Stimulated activated memory B cell treated with anti-CD40 and anti-IgM and Interleukin-4, amounts not matched to agents 10 μg/mL and 1 μg/mL and 100 μg/mL, for 72 hours (primary cell): ENCODE data around the gene VOPP1.
A peak's percentile ranks its signal among the peaks of the same experiment; 100 is the strongest.

Experiments
- ATAC-seq: fragments of 150-1000 bp; cut with Tn5 transposase; 2 replicates; pipeline ENCODE4 v1.10.0; 2021
- H3K27ac Mint-ChIP-seq: one replicate; pipeline ENCODE4 v1.8.0; 2022; ENCODE audit warnings: mild to moderate bottlenecking, mixed read lengths
- H3K27me3 Mint-ChIP-seq: one replicate; pipeline ENCODE4 v1.8.0; 2022; ENCODE audit warnings: mixed read lengths
- H3K36me3 Mint-ChIP-seq: one replicate; pipeline ENCODE4 v1.8.0; 2022; ENCODE audit warnings: mixed read lengths
- H3K4me1 Mint-ChIP-seq: one replicate; pipeline ENCODE4 v1.8.0; 2022; ENCODE audit warnings: mixed read lengths
- H3K4me3 Mint-ChIP-seq: one replicate; pipeline ENCODE4 v1.8.0; 2022; ENCODE audit warnings: mild to moderate bottlenecking, moderate library complexity, mixed read lengths
- H3K9me3 Mint-ChIP-seq: one replicate; pipeline ENCODE4 v1.8.0; 2022; ENCODE audit warnings: mixed read lengths

VOPP1 gene

DNA sequence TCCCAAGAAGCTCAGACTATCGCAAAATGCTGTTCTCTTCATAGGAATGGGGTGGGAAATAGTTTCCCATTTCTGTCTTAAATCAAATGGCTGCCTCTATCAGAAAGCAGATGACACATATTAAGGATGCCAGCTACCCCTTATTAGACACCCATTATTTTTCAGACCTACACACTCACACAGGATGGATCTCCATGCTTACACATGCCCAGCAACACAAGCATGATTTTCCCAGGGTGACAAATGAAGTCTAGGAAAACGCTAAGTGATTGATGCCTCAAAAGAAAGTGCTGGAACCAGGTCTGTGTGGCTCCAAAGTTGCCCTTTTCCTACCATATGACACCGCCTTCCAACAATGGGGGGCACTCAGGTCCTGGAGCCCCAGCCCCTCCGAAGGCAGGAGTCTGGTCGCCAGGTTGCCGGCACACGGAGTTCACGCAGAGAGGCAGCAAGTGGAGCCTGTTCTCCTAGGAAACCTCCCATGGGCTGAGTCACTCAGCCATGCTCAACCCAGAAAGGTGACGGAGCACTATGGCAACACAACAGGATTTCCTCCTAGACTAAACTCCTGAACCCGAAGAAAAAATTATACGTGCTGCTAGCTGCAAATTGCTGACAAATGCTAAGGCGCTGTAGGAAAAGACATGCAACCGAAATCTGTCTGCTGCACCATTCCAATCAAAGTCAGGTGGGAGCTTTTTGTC is 19.8 kb downstream of the VOPP1 start:
- peak overlapping the region; percentile 79 for H3K27ac Mint-ChIP-seq
- H3K36me3 Mint-ChIP-seq = peaks cover 41% of the 10 kb centered on the region
- H3K27me3 Mint-ChIP-seq = no peaks in the 10 kb centered on the region
- peak overlapping the region; percentile 27 for H3K4me3 Mint-ChIP-seq
- H3K4me1 Mint-ChIP-seq = peaks cover 97% of the 10 kb centered on the region
- H3K9me3 Mint-ChIP-seq = no peaks in the 10 kb centered on the region
- no peak for ATAC-seq

DNA sequence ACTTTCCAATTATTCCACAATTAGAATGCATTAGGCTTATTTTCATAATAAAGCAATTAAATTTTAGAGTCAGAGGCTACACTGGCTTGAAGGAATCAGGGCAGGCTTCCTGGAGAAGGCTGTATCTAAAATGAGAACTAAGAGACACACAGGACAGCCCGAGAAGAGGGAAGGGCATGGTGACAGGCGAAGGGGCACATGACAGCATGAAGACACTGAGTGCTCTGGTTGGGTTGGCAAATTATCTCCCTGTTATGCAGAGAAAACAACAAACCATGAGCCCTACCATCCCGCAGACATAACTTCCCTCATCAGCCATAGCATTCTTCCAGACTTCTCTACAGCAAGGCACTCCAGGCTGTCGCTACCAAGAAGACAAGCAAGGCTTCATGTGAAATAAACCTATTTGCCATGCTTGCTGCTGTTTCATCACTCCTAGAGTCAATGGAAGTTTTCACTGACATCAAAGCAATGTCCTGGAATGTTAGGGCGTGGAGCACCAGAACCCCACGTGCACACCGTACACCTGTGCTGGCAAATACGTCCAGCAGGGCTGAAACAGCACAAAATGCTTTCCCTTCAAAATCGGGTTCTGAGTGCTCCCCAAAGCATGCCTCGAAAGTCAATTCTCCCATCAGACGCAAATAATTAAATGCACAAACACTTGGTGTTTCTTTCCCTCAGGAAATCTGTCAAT is 21.3 kb downstream of the VOPP1 start:
- Mint-ChIP-seq H3K4me1 (peaks cover 97% of the 10 kb centered on the region), H3K4me3 (peak overlapping the region; percentile 41), H3K9me3 (no peaks in the 10 kb centered on the region), H3K27me3 (no peaks in the 10 kb centered on the region), H3K36me3 (peaks cover 35% of the 10 kb centered on the region), H3K27ac (peak overlapping the region; percentile 79)
- ATAC-seq = no peak

DNA sequence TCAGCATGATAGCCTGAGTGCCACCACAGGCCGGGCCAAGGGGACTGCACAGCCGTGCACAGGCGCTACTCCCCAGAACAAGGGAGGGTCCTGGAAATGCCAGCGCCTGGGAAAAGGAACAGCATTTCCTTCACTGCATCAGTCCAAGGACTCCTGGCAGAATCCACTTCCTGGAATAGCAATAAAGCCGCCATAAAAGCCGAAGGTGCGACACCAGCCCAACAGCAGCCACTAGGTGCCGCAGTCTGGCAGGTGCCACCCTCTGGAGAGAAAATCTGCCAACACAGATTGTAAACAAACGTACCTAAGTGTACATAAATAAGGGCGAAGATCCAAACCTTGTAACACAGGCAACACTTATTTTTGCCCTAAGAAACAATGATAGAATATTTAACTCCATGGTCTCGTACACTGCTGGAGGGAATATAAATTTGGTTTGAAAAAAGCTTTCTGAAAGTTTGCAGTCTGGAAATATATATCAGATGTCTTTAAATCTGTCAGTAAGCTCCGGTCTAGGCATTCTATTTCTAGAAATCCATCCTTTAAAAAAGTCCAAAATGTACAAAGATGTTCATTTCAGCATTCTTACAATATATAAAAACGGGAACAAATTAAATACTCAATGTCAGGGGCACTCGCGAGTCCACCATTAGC is 22.2 kb downstream of the VOPP1 start:
- Mint-ChIP-seq H3K36me3 (peaks cover 29% of the 10 kb centered on the region), H3K4me1 (peaks cover 97% of the 10 kb centered on the region), H3K4me3 (peak overlapping the region; percentile 63), H3K27ac (peak overlapping the region; percentile 79), H3K27me3 (no peaks in the 10 kb centered on the region), H3K9me3 (no peaks in the 10 kb centered on the region)
- ATAC-seq = no peak

DNA sequence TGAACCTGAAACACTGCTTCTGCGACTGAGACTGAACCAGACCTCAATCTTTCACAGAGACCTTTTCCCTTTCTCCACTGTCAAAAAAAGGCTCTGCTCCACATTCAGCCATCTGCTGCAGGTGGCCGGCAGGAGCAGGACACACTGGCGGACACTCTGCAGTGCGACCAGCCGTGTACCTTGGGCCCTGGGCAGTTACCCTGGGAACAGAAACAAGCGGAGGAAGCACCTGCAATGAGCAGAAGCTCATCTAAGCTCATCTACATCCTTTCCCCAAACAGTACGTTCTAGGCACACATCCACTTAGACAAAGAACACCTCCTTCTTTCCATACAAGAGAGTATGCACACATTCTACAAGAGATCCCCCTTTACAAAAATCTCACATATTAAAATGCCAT is 22.8 kb downstream of the VOPP1 start:
- no peaks in the 10 kb centered on the region for H3K27me3 Mint-ChIP-seq
- peaks cover 97% of the 10 kb centered on the region for H3K4me1 Mint-ChIP-seq
- H3K36me3 Mint-ChIP-seq = peaks cover 29% of the 10 kb centered on the region
- peak; percentile 63 for ATAC-seq
- H3K9me3 Mint-ChIP-seq = no peaks in the 10 kb centered on the region
- peak overlapping the region; percentile 63 for H3K4me3 Mint-ChIP-seq
- peak overlapping the region; percentile 79 for H3K27ac Mint-ChIP-seq

DNA sequence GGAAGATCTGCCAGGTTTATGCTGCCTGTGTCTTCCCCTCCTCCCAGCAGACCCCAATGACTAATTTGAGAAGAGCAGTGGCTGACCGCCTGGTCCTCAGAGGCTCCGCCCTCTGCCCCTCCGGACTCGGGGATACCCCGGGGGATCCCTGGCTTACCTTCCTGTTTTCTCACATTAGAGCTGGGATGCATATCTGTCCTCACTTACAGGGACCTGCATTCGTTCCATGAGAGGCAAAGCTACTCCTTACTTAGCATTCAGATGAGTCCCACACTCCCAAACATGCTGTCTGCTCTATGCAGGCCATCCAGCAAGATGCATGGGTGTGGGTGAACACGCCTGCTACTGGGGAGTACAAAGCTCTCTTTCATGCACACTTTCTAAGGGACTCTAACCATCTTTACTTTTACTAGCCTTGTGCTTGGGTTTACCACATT is 24.0 kb downstream of the VOPP1 start:
- Mint-ChIP-seq H3K27ac (peak overlapping the region; percentile 79), H3K27me3 (no peaks in the 10 kb centered on the region), H3K4me1 (peaks cover 97% of the 10 kb centered on the region), H3K4me3 (peak overlapping the region; percentile 63), H3K9me3 (no peaks in the 10 kb centered on the region), H3K36me3 (peaks cover 29% of the 10 kb centered on the region)
- peak; percentile 76 for ATAC-seq

DNA sequence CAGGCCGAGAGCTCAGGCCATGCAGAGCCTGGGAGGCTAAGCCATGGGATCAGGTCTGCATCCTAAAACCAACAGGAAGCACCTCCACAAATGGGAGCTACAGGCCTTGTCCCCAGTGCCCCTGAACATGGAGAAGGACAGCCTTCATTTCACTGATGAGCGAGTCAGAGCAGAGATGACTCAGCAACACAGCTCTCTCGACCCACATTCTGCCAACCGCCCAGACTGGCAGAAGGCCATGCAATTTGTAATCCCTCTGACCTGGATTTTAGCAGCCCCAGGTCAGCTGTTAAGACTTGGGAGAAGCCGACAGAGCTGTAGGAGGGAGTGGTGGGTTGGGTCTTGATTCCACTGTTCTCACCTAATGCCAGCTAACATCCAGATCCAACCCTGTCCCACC is 25.5 kb downstream of the VOPP1 start:
- Mint-ChIP-seq H3K27me3 (no peaks in the 10 kb centered on the region), H3K9me3 (no peaks in the 10 kb centered on the region), H3K4me3 (peak overlapping the region; percentile 29), H3K36me3 (peaks cover 40% of the 10 kb centered on the region), H3K4me1 (peaks cover 94% of the 10 kb centered on the region), H3K27ac (peak overlapping the region; percentile 79)
- ATAC-seq = peak; percentile 60

DNA sequence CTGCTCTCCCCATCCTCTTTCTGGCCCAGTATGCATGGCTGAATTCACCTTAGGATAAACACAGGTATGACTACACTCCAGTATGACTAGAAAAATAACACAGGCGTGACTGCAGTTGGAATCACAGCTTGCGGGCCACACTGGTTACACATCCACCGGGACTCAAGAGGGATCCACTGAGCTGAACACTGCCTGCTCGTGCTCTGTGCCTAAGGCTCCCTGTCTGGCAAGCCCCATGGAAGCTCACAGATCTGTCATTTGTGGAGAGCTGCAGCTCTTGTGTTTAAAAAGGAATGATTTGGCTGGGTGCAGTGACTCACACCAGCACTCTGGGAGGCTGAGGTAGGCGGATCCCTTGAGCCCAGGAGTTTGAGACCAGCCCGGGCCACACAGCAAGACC is 26.8 kb downstream of the VOPP1 start:
- H3K4me3 Mint-ChIP-seq = peak overlapping the region; percentile 59
- peaks cover 91% of the 10 kb centered on the region for H3K4me1 Mint-ChIP-seq
- no peaks in the 10 kb centered on the region for H3K27me3 Mint-ChIP-seq
- no peaks in the 10 kb centered on the region for H3K9me3 Mint-ChIP-seq
- H3K27ac Mint-ChIP-seq = peak overlapping the region; percentile 79
- no peak for ATAC-seq
- peaks cover 43% of the 10 kb centered on the region for H3K36me3 Mint-ChIP-seq

DNA sequence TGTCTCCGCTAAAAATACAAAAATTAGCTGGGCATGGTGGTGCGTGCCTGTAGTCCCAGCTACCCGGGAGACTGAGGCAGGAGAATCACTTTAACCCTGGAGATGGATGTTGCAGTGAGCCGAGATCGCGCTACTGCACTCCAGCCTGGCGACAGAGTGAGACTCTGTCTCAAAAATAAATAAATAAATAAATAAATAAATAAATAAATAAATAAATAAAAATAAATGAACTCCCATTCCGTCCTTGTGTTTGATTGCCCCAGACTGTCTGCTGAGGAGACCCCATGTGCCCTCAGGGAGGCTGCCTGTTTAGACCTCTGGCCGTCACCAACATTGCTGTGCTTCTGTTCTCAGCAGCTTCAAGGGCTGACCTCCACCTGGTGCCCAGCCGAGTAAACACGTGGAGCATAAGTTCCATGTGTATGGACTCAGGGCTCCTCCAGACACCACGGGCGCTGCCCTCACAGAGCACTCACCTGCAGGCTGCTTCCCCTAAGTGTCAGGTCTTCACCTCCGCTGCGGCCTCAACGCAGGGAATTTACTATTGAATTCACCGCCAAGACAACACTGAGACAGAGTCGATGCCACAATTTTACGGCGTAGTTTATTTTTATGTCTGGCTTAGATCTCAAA is 32.0 kb downstream of the VOPP1 start:
- Mint-ChIP-seq H3K9me3 (no peaks in the 10 kb centered on the region), H3K36me3 (peaks cover 69% of the 10 kb centered on the region), H3K4me1 (peaks cover 88% of the 10 kb centered on the region), H3K27ac (peak overlapping the region; percentile 95), H3K27me3 (no peaks in the 10 kb centered on the region), H3K4me3 (peak overlapping the region; percentile 57)
- ATAC-seq = no peak

DNA sequence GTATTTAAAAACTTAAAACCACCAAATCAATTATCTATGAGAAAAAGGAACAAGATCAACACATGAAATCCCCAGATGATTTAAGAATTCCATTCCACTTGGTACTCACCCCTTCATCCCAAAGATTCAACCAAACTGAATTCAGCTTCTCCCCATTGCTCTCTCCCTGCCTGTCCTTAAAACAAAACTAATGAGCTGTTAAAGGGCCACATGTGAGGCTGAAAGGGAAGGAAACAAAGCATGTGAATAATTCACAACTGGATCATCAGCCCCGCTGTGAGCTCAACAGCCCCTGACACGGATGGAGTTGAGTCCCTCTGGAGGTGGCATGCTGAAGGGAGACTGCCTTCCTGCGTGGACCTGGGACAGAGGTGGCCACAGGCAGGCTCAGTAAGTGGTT is 32.9 kb downstream of the VOPP1 start:
- H3K36me3 Mint-ChIP-seq = peaks cover 61% of the 10 kb centered on the region
- H3K9me3 Mint-ChIP-seq = no peaks in the 10 kb centered on the region
- no peak for ATAC-seq
- peaks cover 88% of the 10 kb centered on the region for H3K4me1 Mint-ChIP-seq
- H3K4me3 Mint-ChIP-seq = peak overlapping the region; percentile 67
- H3K27ac Mint-ChIP-seq = peak overlapping the region; percentile 95
- no peaks in the 10 kb centered on the region for H3K27me3 Mint-ChIP-seq

DNA sequence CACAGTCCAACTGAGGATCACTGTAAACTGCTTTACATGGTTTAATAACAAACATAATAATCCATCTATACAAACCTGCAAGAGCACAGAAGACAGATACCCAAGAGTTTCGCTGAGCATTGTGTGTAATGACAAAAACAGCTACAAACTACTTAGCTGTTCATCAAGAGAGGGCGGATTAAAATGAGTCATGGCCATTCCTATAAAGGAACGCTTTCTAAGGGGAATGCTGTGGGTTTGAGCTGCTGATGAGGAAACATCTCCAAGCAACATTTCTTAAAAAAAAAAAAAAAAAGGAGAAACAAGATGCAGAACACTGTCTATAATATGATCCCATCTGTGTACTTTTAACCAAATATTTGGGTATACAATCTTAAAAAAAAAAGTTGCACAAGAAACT is 33.8 kb downstream of the VOPP1 start:
- ATAC-seq = no peak
- Mint-ChIP-seq H3K36me3 (peaks cover 53% of the 10 kb centered on the region), H3K4me1 (peaks cover 88% of the 10 kb centered on the region), H3K9me3 (no peaks in the 10 kb centered on the region), H3K27me3 (no peaks in the 10 kb centered on the region), H3K4me3 (peak overlapping the region; percentile 94), H3K27ac (peak overlapping the region; percentile 95)

DNA sequence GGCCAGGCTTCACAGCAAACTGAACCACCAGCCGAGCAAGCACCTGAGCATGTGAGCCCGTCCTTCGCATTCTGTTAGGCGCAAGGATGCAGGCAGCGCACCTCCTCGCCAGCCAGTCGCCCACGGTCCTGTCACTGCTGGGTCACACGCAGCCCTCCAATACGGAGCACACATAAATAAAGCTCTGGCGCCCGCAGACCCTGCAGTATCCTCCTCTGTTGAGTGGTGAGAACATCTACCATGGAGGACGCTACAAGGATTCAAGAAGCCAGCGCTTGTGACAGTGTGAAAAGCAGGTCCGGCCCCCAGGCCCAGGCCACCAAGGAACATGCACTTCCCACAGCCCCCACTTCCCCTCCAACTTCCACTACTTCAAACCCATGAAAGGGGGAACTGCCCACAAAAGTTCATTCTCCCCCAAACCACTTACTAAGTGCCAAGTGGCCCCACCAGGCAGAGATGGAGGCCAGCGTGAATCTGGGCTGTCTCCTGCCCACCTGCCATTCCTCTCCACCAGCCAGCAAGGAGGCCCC is 34.8 kb downstream of the VOPP1 start:
- Mint-ChIP-seq H3K36me3 (peaks cover 51% of the 10 kb centered on the region), H3K4me3 (peak overlapping the region; percentile 94), H3K9me3 (no peaks in the 10 kb centered on the region), H3K27me3 (no peaks in the 10 kb centered on the region), H3K4me1 (peaks cover 93% of the 10 kb centered on the region), H3K27ac (peak overlapping the region; percentile 95)
- ATAC-seq = no peak

DNA sequence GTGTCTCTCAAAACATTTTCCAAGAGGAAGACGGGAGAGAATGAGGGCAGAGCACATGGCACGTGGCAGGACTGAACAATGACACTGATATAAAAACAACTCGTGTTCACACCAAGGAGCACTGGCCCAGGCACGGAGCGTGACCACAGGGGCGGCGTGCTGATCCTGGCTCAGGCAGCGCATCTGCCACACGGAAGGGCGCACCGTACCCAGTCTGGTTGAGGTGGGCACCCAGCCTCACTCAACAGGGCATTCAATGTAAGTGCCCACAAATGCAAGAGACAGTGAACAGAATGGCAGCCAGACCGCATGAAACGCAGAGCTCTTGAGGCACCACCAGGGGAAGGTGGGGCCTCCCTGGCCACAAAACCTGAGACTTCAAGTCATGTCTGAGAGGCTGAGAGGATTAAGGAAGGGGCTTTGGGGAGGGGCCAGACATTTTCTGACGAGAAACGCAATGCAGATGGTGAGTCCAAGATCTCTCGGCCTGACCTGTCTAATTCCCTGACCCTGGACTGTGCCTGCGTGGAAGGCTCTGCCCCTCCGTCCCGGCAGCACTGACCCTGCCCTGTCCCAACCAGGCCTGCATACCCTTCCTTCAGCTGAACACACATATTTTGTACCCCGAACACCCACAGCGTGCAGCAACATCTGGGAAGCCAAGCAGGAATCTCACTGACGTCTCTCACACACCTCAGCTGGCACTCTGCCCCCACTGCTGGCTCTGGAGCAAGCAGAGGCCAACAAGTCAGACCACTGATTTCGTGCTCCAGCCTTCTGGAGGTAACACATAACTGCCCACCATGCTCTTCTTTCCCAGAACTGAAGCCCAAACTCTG is 35.5 kb downstream of the VOPP1 start:
- Mint-ChIP-seq H3K4me3 (peak overlapping the region; percentile 94), H3K4me1 (peaks cover 94% of the 10 kb centered on the region), H3K36me3 (peaks cover 47% of the 10 kb centered on the region), H3K27ac (peak overlapping the region; percentile 95), H3K9me3 (no peaks in the 10 kb centered on the region), H3K27me3 (no peaks in the 10 kb centered on the region)
- ATAC-seq = no peak

DNA sequence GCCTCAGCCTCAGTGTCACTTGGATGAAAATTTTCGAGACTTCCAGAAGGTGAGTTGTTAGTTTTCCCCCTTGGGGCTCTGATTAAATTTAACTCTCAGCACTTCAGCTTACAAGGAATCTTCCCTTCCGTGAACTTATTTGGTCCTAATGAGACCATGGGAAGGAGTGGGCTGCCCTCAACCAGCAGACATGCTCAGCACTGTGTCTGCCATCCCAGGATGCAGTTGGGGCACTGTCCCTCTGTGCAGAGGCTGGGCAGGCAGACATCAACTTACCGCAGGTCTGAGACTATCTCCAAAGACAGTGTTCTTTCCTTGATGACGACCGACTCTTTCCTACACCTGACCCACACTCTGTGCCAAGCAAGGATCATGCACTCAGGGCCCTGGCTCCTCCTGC is 36.7 kb downstream of the VOPP1 start:
- H3K4me3 Mint-ChIP-seq = peak overlapping the region; percentile 94
- peak overlapping the region; percentile 95 for H3K27ac Mint-ChIP-seq
- no peaks in the 10 kb centered on the region for H3K27me3 Mint-ChIP-seq
- H3K4me1 Mint-ChIP-seq = peaks cover 95% of the 10 kb centered on the region
- no peaks in the 10 kb centered on the region for H3K9me3 Mint-ChIP-seq
- ATAC-seq = no peak
- peaks cover 52% of the 10 kb centered on the region for H3K36me3 Mint-ChIP-seq

DNA sequence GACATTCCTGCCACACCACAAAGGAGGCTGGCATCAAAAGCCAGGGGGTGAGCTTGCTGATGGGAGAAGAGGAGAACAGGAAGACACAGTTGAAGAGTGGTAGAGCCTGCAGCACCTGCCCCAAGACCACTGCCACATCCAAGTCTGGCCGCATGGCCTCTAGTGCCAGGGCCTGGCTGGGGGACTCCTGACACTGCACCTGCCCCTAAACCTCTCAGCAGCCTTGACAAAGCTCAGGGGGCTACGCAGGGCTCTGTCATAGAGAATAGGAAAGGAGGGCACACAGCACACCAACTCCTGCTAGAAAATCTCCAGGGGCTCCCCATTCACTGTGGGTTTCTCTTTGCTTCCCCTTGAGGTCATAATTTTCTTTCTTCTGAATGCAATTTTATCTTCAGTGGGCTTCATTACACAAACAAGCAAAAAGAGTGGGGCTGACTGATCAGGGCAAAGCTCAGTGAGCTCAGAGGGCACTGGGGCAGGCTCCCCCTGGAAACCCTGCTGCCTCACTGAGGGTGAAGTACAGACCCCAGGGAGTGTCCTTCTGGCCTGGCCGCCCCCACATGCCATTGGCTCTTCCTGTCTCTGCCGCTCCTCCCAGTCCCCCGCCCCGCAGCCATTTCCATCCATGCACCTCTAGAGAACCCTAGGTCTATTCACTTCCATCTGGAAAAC is 37.2 kb downstream of the VOPP1 start:
- peak overlapping the region; percentile 94 for H3K4me3 Mint-ChIP-seq
- H3K36me3 Mint-ChIP-seq = peaks cover 52% of the 10 kb centered on the region
- peak overlapping the region; percentile 95 for H3K27ac Mint-ChIP-seq
- H3K9me3 Mint-ChIP-seq = no peaks in the 10 kb centered on the region
- no peaks in the 10 kb centered on the region for H3K27me3 Mint-ChIP-seq
- ATAC-seq = peak; percentile 42
- peaks cover 95% of the 10 kb centered on the region for H3K4me1 Mint-ChIP-seq
